Natural killer cell (primary cell): ENCODE measurements around the gene OXCT1. TPM values are rescaled to one million over a fixed set of nuclear protein-coding genes. Genes with fewer than 3 reads are reported as not detected.
"Not testable (repeated sequence)": the region's sequence is repeated elsewhere in the genome, so short reads cannot be mapped to it uniquely, and the experiment has no call there.

Source experiments
- ATAC-seq, 3 donors: fragments of 150-1000 bp in 2 of 3; fragments of 200-7000 bp in 1 of 3; cut with Tn5 transposase; 1 replicate in 1 of 3; 2 replicates in 2 of 3; pipeline ENCODE4 v1.10.0; 2021; ENCODE audit warnings: mild to moderate bottlenecking in 2 of 3, moderate library complexity in 2 of 3
- DNase-seq, 2 donors: peaks; one replicate each; pipeline versions ENCODE4 v3.0.0 to v3.0.0-alpha.2; 2013 to 2021; ENCODE audit warnings: mixed read lengths in 1 of 2
- H3K27ac ChIP-seq: one replicate; pipeline ENCODE4 v1.5.1; 2013; ENCODE audit warnings: mild to moderate bottlenecking, low read length
- H3K27me3 ChIP-seq: one replicate; pipeline ENCODE4 v1.6.1; 2013; ENCODE audit warnings: low read length; ENCODE audit not compliant: control insufficient read depth, insufficient read depth
- H3K36me3 ChIP-seq: one replicate; pipeline ENCODE4 v1.6.1; 2013; ENCODE audit warnings: low read length; ENCODE audit not compliant: control insufficient read depth, insufficient read depth
- H3K4me1 ChIP-seq: one replicate; pipeline ENCODE4 v1.6.1; 2013; ENCODE audit warnings: low read length; ENCODE audit not compliant: control insufficient read depth, insufficient read depth
- H3K4me3 ChIP-seq: one replicate; pipeline ENCODE4 v1.5.1; 2013; ENCODE audit warnings: low read length
- H3K9me3 ChIP-seq: one replicate; pipeline ENCODE4 v1.6.1; 2013; ENCODE audit warnings: low read length; ENCODE audit not compliant: control insufficient read depth, insufficient read depth
- H3K27ac Mint-ChIP-seq, 2 donors: one replicate each; pipeline ENCODE4 v1.8.0; 2022; ENCODE audit warnings: mild to moderate bottlenecking in 2 of 2, mixed read lengths in 2 of 2, moderate library complexity in 1 of 2
- H3K27me3 Mint-ChIP-seq, 2 donors: one replicate each; pipeline ENCODE4 v1.8.0; 2022; ENCODE audit warnings: low read depth in 2 of 2, mixed read lengths in 2 of 2
- H3K36me3 Mint-ChIP-seq: one replicate; pipeline ENCODE4 v1.8.0; 2022; ENCODE audit warnings: mixed read lengths
- H3K4me1 Mint-ChIP-seq, 2 donors: one replicate each; pipeline ENCODE4 v1.8.0; 2022; ENCODE audit warnings: mixed read lengths in 2 of 2
- H3K4me3 Mint-ChIP-seq: one replicate; pipeline ENCODE4 v1.8.0; 2022; ENCODE audit warnings: mild to moderate bottlenecking, moderate library complexity, mixed read lengths
- H3K9me3 Mint-ChIP-seq, 2 donors: one replicate each; pipeline ENCODE4 v1.8.0; 2022; ENCODE audit warnings: mixed read lengths in 2 of 2
- CTCF ChIP-seq: fragments of 200-600 bp; IDR thresholded peaks from one replicate; pipeline ENCODE4 v1.8.0; 2022; ENCODE audit warnings: antibody characterized with exemption
- WGBS: methylation state at CpG from one replicate; pipeline ENCODE4 v1.1.7; 2013; ENCODE audit warnings: missing lambda C conversion rate; ENCODE audit not compliant: insufficient coverage; 5-methylcytosine and 5-hydroxymethylcytosine counted together
- intact Hi-C: fragments of 100-400 bp; cut with micrococcal nuclease; formaldehyde crosslinking; loops from one replicate; pipeline ENCODE4 v1.14.2; 2022
- total RNA-seq, 4 donors: library from RNA; stranded (reverse); fragments of 120-200 nt in 1 of 4; gene quantifications; one replicate each; pipeline versions ENCODE4 v1.2.3 to v1.2.4, GENCODE V29; 2013 to 2022

OXCT1 gene
- total RNA-seq, 3 donors from 2014 or later (not counting 1 experiment from before 2014, with no cell fraction given): 17.1 to 19.9 (median 18.0) TPM

GRCh38 chr5:41751867-41752266, 118.4 kb downstream of the OXCT1 start:
- no peaks in the 10 kb centered on the region for H3K4me1 ChIP-seq
- H3K4me3 ChIP-seq: no peak overlapping the region
- Mint-ChIP-seq H3K27ac (no peak overlapping the region), H3K9me3 (no peaks in the 10 kb centered on the region), H3K27me3 (no peaks in the 10 kb centered on the region), H3K36me3 (no peaks in the 10 kb centered on the region), H3K4me3 (no peak overlapping the region), H3K4me1 (peaks cover 0 to 9% of the 10 kb centered on the region in 2 donors)
- TF ChIP-seq CTCF: no peak
- no peak overlapping the region for H3K27ac ChIP-seq
- intact Hi-C loops: no loop called here
- ATAC-seq (no peak), DNase-seq (no peak)
- H3K36me3 ChIP-seq: peaks cover 31% of the 10 kb centered on the region
- H3K9me3 ChIP-seq: no peaks in the 10 kb centered on the region
- no peaks in the 10 kb centered on the region for H3K27me3 ChIP-seq

GRCh38 chr5:41748631-41749030, 121.6 kb downstream of the OXCT1 start:
- Histone ChIP-seq H3K9me3 (no peaks in the 10 kb centered on the region), H3K36me3 (peaks cover 33% of the 10 kb centered on the region), H3K27me3 (no peaks in the 10 kb centered on the region), H3K4me1 (no peaks in the 10 kb centered on the region), H3K27ac (no peak overlapping the region), H3K4me3 (no peak overlapping the region)
- TF ChIP-seq CTCF: no peak
- ATAC-seq: no peak
- no peak overlapping the region for H3K27ac Mint-ChIP-seq
- H3K4me3 Mint-ChIP-seq: no peak overlapping the region
- intact Hi-C loops: no loop called here
- WGBS: 91% methylated on average over 2 of the region's 2 CpGs
- H3K4me1 Mint-ChIP-seq: peaks cover 5 to 7% of the 10 kb centered on the region in 2 donors
- H3K9me3 Mint-ChIP-seq: no peaks in the 10 kb centered on the region
- DNase-seq: no peak
- no peaks in the 10 kb centered on the region for H3K27me3 Mint-ChIP-seq
- peaks cover 9% of the 10 kb centered on the region for H3K36me3 Mint-ChIP-seq

GRCh38 chr5:41747708-41748107, 122.5 kb downstream of the OXCT1 start:
- 100% methylated on average over 1 of the region's 1 CpG for WGBS
- H3K36me3 ChIP-seq: peaks cover 33% of the 10 kb centered on the region
- no peaks in the 10 kb centered on the region for H3K27me3 ChIP-seq
- DNase-seq: no peak
- Mint-ChIP-seq H3K27ac (no peak overlapping the region), H3K4me1 (peaks cover 3 to 5% of the 10 kb centered on the region in 2 donors), H3K27me3 (no peaks in the 10 kb centered on the region), H3K9me3 (no peaks in the 10 kb centered on the region), H3K36me3 (peaks cover 9% of the 10 kb centered on the region), H3K4me3 (no peak overlapping the region)
- no peaks in the 10 kb centered on the region for H3K4me1 ChIP-seq
- H3K4me3 ChIP-seq: no peak overlapping the region
- no peak for TF ChIP-seq CTCF
- no peak overlapping the region for H3K27ac ChIP-seq
- H3K9me3 ChIP-seq: no peaks in the 10 kb centered on the region
- intact Hi-C loops: no loop called here
- ATAC-seq: no peak

- no peak for TF ChIP-seq CTCF
- intact Hi-C loops: no loop called here
- H3K36me3 Mint-ChIP-seq: peaks cover 9% of the 10 kb centered on the region
- ATAC-seq (no peak), DNase-seq (peak in 1 of 2 donors; percentile 4)
- no peaks in the 10 kb centered on the region for H3K9me3 ChIP-seq
- no peak overlapping the region for H3K4me3 Mint-ChIP-seq
- H3K36me3 ChIP-seq: peaks cover 30% of the 10 kb centered on the region
- H3K9me3 Mint-ChIP-seq: no peaks in the 10 kb centered on the region
- H3K27me3 Mint-ChIP-seq: no peaks in the 10 kb centered on the region
- H3K27ac Mint-ChIP-seq: no peak overlapping the region
- H3K27ac ChIP-seq: no peak overlapping the region
- no peak overlapping the region for H3K4me3 ChIP-seq
- H3K27me3 ChIP-seq: no peaks in the 10 kb centered on the region
- H3K4me1 ChIP-seq: no peaks in the 10 kb centered on the region
- 100% methylated on average over 1 of the region's 1 CpG for WGBS
- peaks cover 0 to 5% of the 10 kb centered on the region in 2 donors for H3K4me1 Mint-ChIP-seq
Observed at GRCh38 chr5:41747301-41747700, 122.9 kb downstream of the OXCT1 start.

GRCh38 chr5:41742608-41743007, 127.6 kb downstream of the OXCT1 start:
- peaks cover 23% of the 10 kb centered on the region for H3K36me3 Mint-ChIP-seq
- H3K4me1 ChIP-seq, H3K4me3 Mint-ChIP-seq, ATAC-seq, H3K27me3 Mint-ChIP-seq, H3K4me3 ChIP-seq, intact Hi-C loops, H3K4me1 Mint-ChIP-seq, H3K9me3 ChIP-seq, DNase-seq, H3K27me3 ChIP-seq, H3K9me3 Mint-ChIP-seq, H3K27ac Mint-ChIP-seq, H3K27ac ChIP-seq: not testable (repeated sequence)
- H3K36me3 ChIP-seq: peaks cover 27% of the 10 kb centered on the region
- no CpG with 5 or more reads among the region's 1 CpG for WGBS
